A673 (cell line): ENCODE measurements around the gene GSTA3. TPM values are rescaled to one million over a fixed set of nuclear protein-coding genes. Genes with fewer than 3 reads are reported as not detected.
A peak's percentile ranks its signal among the peaks of the same experiment; 100 is the strongest.

Experiments
- BruUV-seq: library from RNA; stranded (reverse); fragments of 400-500 nt; replicated peaks from 2 replicates; lab custom pipeline; 2021; lab: Mats Ljungman, UMichigan
- CTCF ChIA-PET: fragments of 300-600 bp; sonication (Branson Sonifier 250); formaldehyde crosslinking; loops from one replicate; lab custom pipeline; 2022; ENCODE audit warnings: antibody characterized with exemption; lab: Charles Lee
- POLR2A ChIA-PET: fragments of 300-600 bp; sonication (Branson Sonifier 250); formaldehyde crosslinking; loops from one replicate; lab custom pipeline; 2022; ENCODE audit warnings: antibody characterized with exemption; ENCODE audit not compliant: low non-redundant PET; lab: Charles Lee
- DNase-seq: peaks from one replicate; pipeline ENCODE4 v3.0.0-alpha.2; 2015; ENCODE audit warnings: low spot score
- H3K27ac ChIP-seq: fragments of 200-600 bp; sonication (generic); 2 replicates; pipeline ENCODE4 v1.5.1; 2016; ENCODE audit warnings: mixed run types, low read depth, mild to moderate bottlenecking, mixed read lengths, antibody characterized with exemption, low read length; ENCODE audit not compliant: poor library complexity, severe bottlenecking
- H3K27me3 ChIP-seq: fragments of 200-600 bp; sonication (generic); replicated peaks from 2 replicates; pipeline ENCODE4 v1.6.1; 2017; ENCODE audit warnings: mixed run types, low read depth, mild to moderate bottlenecking, mixed read lengths, antibody characterized with exemption, low read length; ENCODE audit not compliant: insufficient read depth, poor library complexity
- H3K36me3 ChIP-seq: fragments of 200-600 bp; sonication (generic); 2 replicates; pipeline ENCODE4 v1.6.1; 2016; ENCODE audit warnings: mixed run types, mild to moderate bottlenecking, mixed read lengths, antibody characterized with exemption, low read length; ENCODE audit not compliant: insufficient read depth, poor library complexity, severe bottlenecking
- H3K4me1 ChIP-seq: fragments of 200-600 bp; sonication (generic); 2 replicates; pipeline ENCODE4 v1.6.1; 2017; ENCODE audit warnings: mixed run types, mild to moderate bottlenecking, mixed read lengths, antibody characterized with exemption, low read length; ENCODE audit not compliant: insufficient read depth, poor library complexity, severe bottlenecking
- H3K4me3 ChIP-seq: fragments of 200-600 bp; sonication (generic); 2 replicates; pipeline ENCODE4 v1.5.1; 2016; ENCODE audit warnings: low read depth, mixed run types, mild to moderate bottlenecking, mixed read lengths, low read length; ENCODE audit not compliant: poor library complexity, severe bottlenecking
- H3K9me3 ChIP-seq: fragments of 200-600 bp; sonication (generic); 2 replicates; pipeline ENCODE4 v1.6.1; 2016; ENCODE audit warnings: mixed run types, low read depth, mild to moderate bottlenecking, mixed read lengths, antibody characterized with exemption, low read length; ENCODE audit not compliant: poor library complexity, severe bottlenecking
- EZH2 ChIP-seq: fragments of 200-600 bp; sonication (generic); IDR thresholded peaks from 2 replicates; pipeline ENCODE4 v1.6.1; 2017; ENCODE audit warnings: borderline replicate concordance, low read depth, mild to moderate bottlenecking, mixed read lengths, antibody characterized with exemption, low read length; ENCODE audit not compliant: poor library complexity, severe bottlenecking
- intact Hi-C: fragments of 100-400 bp; cut with micrococcal nuclease; formaldehyde crosslinking; loops from one replicate; pipeline ENCODE4 v1.10.0; 2022; ENCODE audit not compliant: unreplicated experiment
- total RNA-seq: library from RNA; stranded (reverse); gene quantifications from 2 replicates; pipeline ENCODE4 v1.2.3, GENCODE V29; 2021
- TF ChIP-seq, protein P1 (sequence below): fragments of 300-800, 200-600 bp; sonication (generic); conservative IDR thresholded peaks from 2 replicates; pipeline ENCODE4 v1.5.1; 2017; ENCODE audit warnings: low read depth, mild to moderate bottlenecking, antibody characterized with exemption, low read length, moderate library complexity, mixed read lengths

GSTA3 gene
- total RNA-seq, 1 experiment from 2014 or later = not detected

DNA sequence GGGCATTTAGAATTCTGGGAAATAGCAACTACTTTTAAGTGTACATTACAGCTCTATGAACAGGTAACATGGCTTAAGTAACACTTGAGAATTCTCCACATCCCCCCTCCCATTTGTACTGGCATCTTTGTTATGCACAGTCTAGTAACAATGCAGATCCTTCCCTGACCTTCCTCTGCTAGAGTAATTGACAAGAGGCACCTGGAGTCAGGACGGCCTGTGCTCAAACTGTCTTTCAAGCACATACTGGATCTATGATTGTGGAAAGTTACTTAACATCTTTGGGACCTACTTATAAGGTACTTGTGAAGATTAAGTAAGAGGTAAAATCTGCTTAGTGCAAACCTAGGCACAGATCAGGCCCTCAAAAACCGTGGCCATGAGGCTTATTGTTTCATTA is 21.9 kb upstream of the GSTA3 start:
- Histone ChIP-seq H3K36me3 (no peaks in the 10 kb centered on the region), H3K27me3 (no peaks in the 10 kb centered on the region), H3K27ac (no peak overlapping the region), H3K4me3 (no peak overlapping the region), H3K4me1 (no peaks in the 10 kb centered on the region), H3K9me3 (no peaks in the 10 kb centered on the region)
- POLR2A ChIA-PET = no interaction called here
- no peak for DNase-seq
- no peak for TF ChIP-seq EZH2
- TF ChIP-seq, protein P1, sequence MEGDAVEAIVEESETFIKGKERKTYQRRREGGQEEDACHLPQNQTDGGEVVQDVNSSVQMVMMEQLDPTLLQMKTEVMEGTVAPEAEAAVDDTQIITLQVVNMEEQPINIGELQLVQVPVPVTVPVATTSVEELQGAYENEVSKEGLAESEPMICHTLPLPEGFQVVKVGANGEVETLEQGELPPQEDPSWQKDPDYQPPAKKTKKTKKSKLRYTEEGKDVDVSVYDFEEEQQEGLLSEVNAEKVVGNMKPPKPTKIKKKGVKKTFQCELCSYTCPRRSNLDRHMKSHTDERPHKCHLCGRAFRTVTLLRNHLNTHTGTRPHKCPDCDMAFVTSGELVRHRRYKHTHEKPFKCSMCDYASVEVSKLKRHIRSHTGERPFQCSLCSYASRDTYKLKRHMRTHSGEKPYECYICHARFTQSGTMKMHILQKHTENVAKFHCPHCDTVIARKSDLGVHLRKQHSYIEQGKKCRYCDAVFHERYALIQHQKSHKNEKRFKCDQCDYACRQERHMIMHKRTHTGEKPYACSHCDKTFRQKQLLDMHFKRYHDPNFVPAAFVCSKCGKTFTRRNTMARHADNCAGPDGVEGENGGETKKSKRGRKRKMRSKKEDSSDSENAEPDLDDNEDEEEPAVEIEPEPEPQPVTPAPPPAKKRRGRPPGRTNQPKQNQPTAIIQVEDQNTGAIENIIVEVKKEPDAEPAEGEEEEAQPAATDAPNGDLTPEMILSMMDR = no peak
- BruUV-seq = no TSS peak
- CTCF ChIA-PET = no interaction called here
- intact Hi-C loops = no loop called here

DNA sequence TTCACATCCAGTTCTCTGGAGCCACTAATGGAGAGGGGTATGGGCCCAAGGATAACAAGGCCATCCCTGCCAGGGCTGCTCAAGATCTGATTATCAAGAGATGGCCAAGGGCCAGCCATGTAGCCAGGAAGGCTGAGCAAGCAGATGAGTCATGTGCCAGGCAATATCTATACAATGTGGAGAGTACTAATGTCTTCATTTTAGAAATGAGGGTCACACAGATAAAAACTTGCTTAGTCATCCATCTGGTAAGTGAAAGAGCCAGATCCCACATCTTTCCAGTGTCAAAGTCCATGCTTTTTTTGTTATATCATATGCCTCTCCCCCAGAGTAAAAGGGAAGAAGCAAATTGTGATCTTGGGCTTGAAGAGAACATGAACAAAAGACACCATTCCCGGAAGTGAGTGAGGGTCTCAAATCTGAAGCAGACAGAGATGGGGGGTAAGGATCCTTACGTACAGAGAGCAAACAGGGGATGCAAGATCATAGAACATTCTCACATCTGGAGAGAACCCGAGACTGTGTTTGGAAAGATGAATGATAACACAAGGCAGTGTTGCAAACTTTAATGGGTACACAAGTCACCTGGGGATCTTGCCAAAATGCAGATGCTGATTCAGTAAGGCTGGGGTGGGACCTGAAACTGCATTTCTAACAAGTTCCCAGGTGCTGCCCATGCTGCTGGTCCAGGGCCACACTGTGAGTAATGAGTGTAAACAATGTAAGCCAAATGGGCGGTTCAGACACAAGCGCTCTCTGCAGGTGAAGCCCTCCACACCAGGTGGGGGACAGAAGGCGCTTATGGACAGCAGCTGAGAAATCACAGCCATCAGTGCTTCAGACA is 20.0 kb upstream of the GSTA3 start:
- no peak for TF ChIP-seq EZH2
- TF ChIP-seq, protein P1 = no peak
- no TSS peak for BruUV-seq
- peak; percentile 50 for DNase-seq
- Histone ChIP-seq H3K27ac (no peak overlapping the region), H3K4me1 (no peaks in the 10 kb centered on the region), H3K36me3 (no peaks in the 10 kb centered on the region), H3K4me3 (no peak overlapping the region), H3K27me3 (no peaks in the 10 kb centered on the region), H3K9me3 (no peaks in the 10 kb centered on the region)
- intact Hi-C loops = no loop called here
- POLR2A ChIA-PET = no interaction called here
- CTCF ChIA-PET = no interaction called here

DNA sequence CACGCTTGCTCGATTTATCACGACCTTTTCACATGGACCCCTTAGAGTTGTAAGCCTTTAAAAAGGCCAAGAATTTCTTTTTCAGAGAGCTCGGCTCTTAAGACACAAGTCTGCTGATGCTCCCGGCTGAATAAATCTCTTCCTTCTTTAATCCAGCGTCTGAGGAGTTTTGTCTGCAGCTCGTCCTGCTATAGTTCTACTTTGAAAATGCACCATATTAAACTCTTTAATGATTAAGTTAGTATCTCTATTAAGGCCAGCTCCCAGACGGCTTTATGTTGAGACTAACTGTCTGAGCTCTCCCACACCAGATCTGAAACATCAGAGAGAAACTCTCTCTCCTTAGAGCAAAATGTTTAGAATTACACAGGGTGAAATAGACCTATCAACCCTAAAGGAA is 18.0 kb upstream of the GSTA3 start:
- Histone ChIP-seq H3K4me1 (no peaks in the 10 kb centered on the region), H3K36me3 (no peaks in the 10 kb centered on the region), H3K27me3 (no peaks in the 10 kb centered on the region), H3K27ac (no peak overlapping the region), H3K4me3 (no peak overlapping the region), H3K9me3 (no peaks in the 10 kb centered on the region)
- ChIA-PET POLR2A (no interaction called here), CTCF (no interaction called here)
- intact Hi-C loops = no loop called here
- TF ChIP-seq EZH2 = no peak
- TF ChIP-seq, protein P1 = no peak
- DNase-seq = no peak
- no TSS peak for BruUV-seq
